NCI-H524 (cell line): ENCODE measurements around the gene KRTAP9-1.
"Not testable (repeated sequence)": the region's sequence is repeated elsewhere in the genome, so short reads cannot be mapped to it uniquely, and the experiment has no call there.

Source experiments
- DNase-seq, 2 experiments: peaks; one replicate each; lab custom pipeline; 2025; lab: John Stamatoyannopoulos, UW

The KRTAP9-1 gene

GRCh38 chr17:41178843-41179616 is 10.7 kb upstream of the KRTAP9-1 start:
- DNase-seq = no peak

DNA sequence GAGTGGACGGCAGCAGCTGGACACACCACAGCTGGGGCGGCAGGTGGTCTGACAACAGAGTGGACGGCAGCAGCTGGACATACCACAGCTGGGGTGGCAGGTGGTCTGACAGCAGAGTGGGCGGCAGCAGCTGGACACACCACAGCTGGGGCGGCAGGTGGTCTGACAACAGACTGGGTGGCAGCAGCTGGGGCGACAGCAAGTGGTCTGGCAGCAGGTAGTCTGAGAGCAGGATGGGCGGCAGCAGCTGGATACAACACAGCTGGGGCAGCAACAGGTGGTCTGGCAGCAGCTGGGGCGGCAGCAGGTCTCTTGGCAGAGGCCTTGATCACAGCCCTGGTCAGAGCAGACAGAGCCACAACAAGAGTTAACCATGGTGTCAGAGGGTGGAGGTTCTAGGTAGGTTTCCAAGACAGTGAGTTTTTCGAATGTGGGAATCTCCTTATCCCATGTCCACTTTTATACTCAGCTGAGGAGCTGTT is 5.2 kb upstream of the KRTAP9-1 start, which contains the start of gene KRTAP4-1:
Gene KRTAP4-1, minus strand, starts transcription at position 432 of the 482 bp plus-strand sequence. Its CDS starts 57 bp downstream, at position 375.
- no peak for DNase-seq

DNA sequence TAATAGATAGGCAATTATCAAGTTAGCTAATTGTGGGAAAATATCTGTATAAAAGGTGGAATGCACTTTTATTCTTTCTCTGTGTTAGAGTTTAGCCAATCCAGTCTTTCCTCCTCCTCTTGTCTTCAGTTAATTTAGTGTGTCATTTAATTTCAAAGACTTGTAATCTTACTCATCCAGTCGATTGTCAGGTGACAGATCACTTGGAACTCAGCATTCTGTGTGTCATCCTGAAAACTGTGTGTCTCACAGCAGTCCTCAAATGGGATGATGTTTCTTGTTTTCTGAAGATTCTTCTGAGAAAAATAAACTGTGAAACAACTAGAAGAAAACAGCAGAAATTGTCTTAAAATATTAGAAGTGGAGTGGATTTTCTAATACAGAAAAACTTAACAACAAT is 4.7 kb upstream of the KRTAP9-1 start:
- no peak for DNase-seq

DNA sequence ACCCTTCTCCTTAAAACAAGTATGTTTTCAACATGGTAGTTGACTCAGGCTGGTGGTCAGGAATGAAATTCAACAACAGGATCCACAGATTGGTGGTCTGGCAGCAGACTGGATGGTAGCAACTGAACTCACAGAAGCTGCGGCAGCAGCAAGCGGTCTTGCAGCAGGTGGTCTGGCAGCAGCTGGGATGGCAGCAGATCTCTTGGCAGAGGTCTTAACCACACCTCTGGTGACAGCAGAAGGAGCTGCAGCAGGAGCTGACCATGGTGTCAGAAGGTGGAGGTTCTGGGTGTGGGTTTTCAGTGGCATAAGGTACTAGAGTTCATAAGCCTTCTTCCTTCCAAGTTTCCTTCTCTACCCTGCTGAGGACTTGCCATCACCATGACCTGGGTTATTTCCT is 2.8 kb upstream of the KRTAP9-1 start:
- no peak for DNase-seq

DNA sequence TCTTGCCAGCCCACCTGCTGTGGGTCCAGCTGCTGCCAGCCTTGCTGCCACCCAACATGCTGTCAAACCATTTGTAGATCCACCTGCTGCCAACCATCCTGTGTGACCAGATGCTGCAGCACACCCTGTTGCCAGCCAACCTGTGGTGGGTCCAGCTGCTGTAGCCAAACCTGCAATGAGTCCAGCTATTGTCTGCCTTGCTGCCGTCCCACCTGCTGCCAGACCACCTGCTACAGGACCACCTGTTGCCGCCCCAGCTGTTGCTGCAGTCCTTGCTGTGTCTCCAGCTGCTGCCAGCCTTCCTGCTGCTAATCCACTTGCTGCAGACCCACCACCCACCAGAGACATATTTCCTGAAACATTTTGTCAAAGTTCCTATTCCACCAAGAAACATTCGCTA is 641 bp downstream of the KRTAP9-1 start:
- DNase-seq = no peak

- no peak for DNase-seq
These were observed 6.4 kb downstream of the KRTAP9-1 start for GRCh38 chr17:41196068-41196467.

- DNase-seq = no peak
These were observed 9.9 kb downstream of the KRTAP9-1 start for GRCh38 chr17:41199421-41200078.

GRCh38 chr17:41211845-41212466 is 22.3 kb downstream of the KRTAP9-1 start:
- no peak for DNase-seq

DNA sequence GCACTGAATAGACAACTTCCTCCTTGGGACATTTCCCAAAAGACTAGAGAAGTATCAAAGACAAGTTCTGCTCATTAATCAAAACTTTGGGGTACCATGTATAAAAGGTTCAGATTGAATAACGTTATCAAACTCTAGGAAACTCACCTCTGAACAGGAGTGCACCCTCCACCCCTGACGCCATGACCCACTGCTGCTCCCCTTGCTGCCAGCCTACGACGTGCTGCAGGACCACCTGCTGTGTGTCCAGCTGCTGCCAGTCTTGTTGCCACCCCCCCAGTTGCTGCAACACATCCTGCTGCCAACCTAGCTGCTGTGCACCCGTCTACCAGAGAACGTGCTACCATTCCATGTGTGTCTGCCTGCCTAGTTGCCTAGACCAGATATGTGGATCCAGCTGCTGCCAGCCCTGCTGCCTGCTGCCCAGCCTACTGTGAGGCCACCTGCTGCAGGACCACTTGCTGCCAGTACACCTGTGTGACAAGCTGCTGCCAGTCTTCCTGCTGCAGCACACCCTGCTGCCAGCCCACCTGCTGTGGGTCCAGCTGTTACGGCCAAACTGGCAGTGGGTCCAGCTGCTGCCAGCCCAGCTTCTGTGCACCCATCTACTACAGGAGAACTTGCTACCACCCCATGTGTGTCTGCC is 23.0 kb downstream of the KRTAP9-1 start:
- peak in 1 of 2 experiments; percentile 8 for DNase-seq

DNA sequence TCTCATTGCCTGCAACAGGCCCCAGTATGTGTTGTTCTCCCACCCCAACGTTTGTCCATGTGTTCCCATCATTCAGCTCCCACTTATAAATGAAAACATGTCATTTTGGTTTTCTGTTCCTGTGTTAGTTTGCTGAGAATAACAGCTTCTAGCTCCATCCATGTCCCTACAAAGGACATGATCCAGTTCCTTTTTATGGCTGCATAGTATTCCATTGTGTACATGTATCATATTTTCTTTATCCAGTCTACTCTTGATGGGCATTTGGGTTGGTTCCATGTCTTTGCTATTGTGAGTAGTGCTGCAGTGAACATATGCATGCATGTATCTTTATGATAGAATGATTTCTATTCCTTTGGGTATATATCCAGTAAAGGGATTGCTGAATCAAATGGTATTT is 26.0 kb downstream of the KRTAP9-1 start:
- no peak for DNase-seq

- DNase-seq = no peak
These were observed 34.1 kb downstream of the KRTAP9-1 start for GRCh38 chr17:41223821-41224220.

DNA sequence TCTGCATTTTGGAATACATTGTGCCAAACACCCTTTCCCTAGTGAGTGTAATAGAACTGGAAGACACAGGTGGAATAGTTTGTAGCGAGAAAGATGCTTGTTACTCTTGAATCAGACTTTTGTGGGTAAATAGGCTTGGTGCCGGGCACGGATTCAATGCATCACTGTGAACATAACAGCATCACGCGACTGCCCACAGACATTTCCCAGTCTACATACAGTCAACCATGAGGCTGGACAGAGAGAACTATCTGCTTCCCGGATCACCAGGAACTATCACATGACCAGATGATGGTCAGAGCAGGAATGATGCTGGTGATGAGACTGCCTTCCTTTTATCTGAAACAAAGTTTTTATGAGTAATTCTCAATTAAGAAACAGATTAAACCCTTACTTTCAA is 36.4 kb downstream of the KRTAP9-1 start:
- DNase-seq = no peak

DNA sequence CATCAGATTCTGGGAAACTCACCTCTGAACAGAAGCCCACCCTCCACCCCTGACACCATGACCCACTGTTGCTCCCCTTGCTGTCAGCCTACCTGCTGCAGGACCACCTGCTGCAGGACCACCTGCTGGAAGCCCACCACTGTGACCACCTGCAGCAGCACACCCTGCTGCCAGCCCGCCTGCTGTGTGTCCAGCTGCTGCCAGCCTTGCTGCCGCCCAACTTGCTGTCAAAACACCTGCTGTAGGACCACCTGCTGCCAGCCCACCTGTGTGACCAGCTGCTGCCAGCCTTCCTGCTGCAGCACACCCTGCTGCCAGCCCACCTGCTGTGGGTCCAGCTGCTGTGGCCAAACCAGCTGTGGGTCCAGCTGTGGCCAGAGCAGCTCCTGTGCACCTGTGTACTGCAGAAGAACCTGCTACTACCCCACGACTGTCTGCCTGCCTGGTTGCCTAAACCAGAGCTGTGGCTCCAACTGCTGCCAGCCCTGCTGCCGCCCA is 37.0 kb downstream of the KRTAP9-1 start, which contains the start of gene KRTAP9-2:
Gene KRTAP9-2, plus strand, starts transcription at position 51 of the 498 bp plus-strand sequence. Its CDS starts 7 bp downstream, at position 58.
- not testable (repeated sequence) for DNase-seq

GRCh38 chr17:41230094-41230493 is 40.4 kb downstream of the KRTAP9-1 start:
- no peak for DNase-seq

- no peak for DNase-seq
These were observed 42.0 kb downstream of the KRTAP9-1 start for GRCh38 chr17:41231731-41232130.

DNA sequence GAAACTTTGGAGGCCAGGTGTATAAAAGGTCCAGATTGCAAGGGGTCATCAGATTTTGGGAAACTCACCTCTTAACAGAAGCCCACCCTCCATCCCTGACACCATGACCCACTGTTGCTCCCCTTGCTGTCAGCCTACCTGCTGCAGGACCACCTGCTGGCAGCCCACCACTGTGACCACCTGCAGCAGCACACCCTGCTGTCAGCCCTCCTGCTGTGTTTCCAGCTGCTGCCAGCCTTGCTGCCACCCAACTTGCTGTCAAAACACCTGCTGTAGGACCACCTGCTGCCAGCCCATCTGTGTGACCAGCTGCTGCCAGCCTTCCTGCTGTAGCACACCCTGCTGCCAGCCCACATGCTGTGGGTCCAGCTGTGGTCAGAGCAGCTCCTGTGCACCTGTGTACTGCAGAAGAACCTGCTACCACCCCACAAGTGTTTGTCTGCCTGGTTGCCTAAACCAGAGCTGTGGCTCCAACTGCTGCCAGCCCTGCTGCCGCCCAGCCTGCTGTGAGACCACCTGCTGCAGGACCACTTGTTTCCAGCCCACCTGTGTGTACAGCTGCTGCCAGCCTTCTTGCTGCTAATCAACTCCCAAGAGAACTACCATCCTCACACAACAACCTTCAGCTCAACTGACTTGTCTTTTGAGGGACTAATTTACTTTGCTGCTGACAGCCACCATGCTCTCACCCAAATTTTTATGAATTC is 42.9 kb downstream of the KRTAP9-1 start, which contains the start of gene KRTAP9-3:
Gene KRTAP9-3, plus strand, starts transcription at position 51 of the 707 bp plus-strand sequence. Its CDS starts 53 bp downstream, at position 104.
- DNase-seq = not testable (repeated sequence)

GRCh38 chr17:41237116-41237515 is 47.4 kb downstream of the KRTAP9-1 start:
- not testable (repeated sequence) for DNase-seq

DNA sequence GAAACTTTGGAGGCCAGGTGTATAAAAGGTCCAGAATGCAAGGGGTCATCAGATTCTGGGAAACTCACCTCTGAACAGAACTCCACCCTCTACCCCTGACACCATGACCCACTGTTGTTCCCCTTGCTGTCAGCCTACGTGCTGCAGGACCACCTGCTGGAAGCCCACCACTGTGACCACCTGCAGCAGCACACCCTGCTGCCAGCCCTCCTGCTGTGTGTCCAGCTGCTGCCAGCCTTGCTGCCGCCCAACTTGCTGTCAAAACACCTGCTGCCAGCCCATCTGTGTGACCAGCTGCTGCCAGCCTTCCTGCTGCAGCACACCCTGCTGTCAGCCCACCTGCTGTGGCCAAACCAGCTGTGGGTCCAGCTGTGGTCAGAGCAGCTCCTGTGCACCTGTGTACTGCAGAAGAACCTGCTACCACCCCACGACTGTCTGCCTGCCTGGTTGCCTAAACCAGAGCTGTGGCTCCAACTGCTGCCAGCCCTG is 48.3 kb downstream of the KRTAP9-1 start, which contains the start of gene KRTAP9-8:
Gene KRTAP9-8, plus strand, starts transcription at position 51 of the 489 bp plus-strand sequence. Its CDS starts 53 bp downstream, at position 104.
- DNase-seq = not testable (repeated sequence)
